HG03521 (cell line): ENCODE measurements around the gene NFYB.
"Not testable (repeated sequence)": the region's sequence is repeated elsewhere in the genome, so short reads cannot be mapped to it uniquely, and the experiment has no call there.

ENCODE experiments used
- ATAC-seq: cut with Tn5 transposase; IDR thresholded peaks from one replicate; pipeline ENCODE4 v1.9.1; 2021; ENCODE audit warnings: mild to moderate bottlenecking, moderate library complexity; ENCODE audit not compliant: unreplicated experiment

NFYB gene

DNA sequence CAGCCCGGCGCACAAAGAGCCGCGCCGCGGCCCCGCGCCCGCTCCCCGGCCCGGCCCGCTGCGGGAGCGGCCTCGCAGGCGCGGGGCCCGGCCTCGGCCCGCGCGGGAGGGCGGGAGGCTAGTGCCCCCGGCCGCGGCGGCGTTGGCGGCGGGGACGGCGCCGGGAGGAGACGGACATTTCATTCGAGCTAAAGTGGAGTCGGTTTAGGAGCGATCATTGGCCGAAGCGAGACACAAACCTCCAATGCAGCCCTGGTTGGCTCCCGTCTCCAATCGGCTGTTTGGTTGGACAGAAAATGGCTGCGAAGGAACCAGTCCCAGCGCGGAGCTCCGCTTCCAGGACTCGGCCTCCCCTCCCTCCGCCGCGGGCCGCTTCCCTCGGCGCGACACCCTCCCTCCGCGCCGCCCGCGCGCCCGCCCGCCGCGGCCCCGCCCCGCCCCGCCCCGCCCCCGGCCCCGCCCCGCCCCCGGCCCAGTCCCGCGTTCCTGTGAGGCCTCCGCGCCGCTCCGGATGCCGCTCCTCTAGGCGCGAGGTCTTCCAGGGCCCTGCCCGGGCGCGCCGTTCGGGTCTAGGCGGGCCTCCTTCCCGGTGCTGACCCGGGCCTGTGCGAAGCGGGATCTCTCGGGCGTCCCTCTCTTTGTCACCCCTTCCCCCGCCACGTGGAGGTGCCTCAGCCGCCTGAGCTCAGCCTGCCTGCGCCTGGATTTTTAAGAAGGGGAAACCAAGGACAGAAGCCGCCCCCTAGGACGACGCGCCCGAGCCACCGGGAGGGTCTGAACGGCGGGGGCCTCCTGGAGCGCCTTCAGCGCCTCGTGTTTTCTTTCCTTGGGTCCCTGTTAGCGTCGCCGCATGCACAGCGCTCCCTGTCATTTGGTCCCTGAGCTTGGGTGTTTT, at the start of gene NFYB:
NFYB (minus strand) TSS at position 309 of the 895 bp plus-strand sequence. CDS start 2,757 bp downstream, outside the sequence.
- peak; percentile 93 for ATAC-seq

- ATAC-seq = no peak
Observed at GRCh38 chr12:104187446-104188155, 49.6 kb upstream of the NFYB start.

- ATAC-seq = no peak
Observed at GRCh38 chr12:104183443-104183842, 45.4 kb upstream of the NFYB start.

- ATAC-seq = no peak
Observed at GRCh38 chr12:104182621-104183378, 44.8 kb upstream of the NFYB start.

GRCh38 chr12:104182144-104182543, 44.1 kb upstream of the NFYB start:
- no peak for ATAC-seq

DNA sequence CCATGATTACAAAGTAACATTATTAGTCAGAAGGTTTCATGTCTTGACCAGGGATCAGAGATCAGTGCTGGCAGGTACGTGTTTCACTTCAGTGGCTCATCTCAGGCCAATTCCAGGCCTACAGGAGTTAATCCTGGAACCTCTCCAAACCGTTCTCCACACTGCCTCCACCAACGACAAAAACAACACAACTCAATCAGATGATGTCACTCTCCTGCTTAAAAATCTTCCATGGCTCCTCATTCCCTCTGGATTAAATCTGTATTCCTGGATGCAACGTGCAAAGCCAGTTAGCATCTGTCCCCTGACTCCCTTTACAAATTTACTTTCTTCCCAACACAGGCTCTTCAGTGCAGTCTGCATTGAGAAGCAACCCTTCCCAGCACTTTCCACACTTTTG, 43.3 kb upstream of the NFYB start:
- ATAC-seq = no peak

- no peak for ATAC-seq
Observed at GRCh38 chr12:104180374-104180773, 42.4 kb upstream of the NFYB start.

DNA sequence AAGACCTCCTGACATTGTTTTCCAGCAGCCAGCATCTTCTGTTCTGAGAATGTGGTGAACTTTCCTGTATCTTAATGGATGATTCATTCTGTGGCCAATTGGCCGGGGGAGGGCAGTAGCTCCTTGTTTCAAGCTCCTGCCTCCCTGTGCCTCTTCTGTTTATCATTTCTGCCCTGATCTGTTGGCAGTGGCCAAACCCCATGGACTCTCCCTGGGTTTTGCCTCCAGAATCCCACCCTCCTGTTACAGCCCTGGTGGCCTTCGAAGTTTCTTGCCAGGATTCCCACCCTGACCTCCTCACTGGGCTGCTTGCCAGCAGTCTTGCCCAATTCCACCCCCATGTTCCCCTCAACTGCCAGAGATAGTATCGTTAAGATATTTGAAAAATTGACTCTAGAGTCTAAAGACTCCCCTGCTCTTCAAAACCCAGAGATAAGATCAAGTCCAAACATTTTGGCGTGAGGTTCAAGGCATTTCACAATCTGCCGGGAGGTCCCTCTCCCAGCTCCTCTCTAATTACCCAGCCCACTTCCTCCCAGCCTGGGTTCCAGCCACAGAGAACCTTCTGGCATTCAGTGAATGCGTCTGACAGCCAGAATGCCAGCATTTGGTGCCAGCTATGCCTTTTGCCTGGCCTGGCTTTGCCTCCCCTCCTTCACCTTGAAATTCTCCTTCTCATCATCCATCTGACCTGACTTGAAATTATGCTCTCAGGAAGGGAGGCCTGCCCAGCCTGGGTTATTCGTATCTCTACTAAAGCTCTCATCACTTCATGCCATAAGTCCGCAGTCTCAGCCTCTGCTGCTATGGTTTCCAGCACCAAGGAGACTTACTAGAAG, 39.9 kb upstream of the NFYB start:
- no peak for ATAC-seq

DNA sequence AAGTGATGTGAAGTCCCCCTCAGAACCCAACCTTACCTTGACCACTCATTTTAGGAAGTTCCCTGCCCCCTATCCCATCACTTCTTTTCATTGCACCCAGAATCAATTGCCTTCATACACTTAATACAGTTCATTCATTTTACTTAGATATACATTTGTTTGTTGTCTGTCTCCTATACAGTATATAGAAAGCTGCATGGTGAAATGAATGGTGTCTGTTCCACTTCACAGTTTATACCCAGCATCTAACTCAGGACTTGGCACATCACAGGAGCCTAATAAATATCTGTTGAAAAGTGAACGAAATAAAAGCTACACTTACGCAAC, 39.3 kb upstream of the NFYB start:
- ATAC-seq = no peak

DNA sequence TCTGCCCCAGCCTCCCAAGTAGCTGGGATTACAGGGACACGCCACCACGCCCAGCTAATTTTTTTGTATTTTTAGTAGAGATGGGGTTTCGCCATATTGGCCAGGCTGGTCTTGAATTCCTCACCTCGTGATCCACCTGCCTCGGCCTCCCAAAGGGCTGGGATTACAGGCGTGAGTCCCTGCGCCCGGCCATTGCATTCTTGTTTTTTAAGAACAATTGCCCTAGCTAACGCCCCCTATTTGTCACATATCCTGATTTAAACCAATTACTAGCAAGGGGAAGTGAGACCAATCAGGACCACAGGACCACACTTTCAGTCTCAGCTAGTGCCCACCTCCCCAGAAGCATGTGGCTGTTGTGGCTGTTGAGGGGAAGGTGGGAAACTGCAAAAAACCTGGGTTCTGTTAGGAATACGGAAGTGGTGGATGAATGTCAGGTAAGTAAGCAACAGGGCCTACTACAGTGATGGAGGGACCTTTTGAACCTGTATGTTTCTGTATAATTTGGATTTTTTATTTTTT, 37.8 kb upstream of the NFYB start:
- ATAC-seq = no peak

- ATAC-seq = not testable (repeated sequence)
Observed at GRCh38 chr12:104173804-104174203, 35.8 kb upstream of the NFYB start.

GRCh38 chr12:104172570-104172947, 34.5 kb upstream of the NFYB start:
- ATAC-seq = no peak

DNA sequence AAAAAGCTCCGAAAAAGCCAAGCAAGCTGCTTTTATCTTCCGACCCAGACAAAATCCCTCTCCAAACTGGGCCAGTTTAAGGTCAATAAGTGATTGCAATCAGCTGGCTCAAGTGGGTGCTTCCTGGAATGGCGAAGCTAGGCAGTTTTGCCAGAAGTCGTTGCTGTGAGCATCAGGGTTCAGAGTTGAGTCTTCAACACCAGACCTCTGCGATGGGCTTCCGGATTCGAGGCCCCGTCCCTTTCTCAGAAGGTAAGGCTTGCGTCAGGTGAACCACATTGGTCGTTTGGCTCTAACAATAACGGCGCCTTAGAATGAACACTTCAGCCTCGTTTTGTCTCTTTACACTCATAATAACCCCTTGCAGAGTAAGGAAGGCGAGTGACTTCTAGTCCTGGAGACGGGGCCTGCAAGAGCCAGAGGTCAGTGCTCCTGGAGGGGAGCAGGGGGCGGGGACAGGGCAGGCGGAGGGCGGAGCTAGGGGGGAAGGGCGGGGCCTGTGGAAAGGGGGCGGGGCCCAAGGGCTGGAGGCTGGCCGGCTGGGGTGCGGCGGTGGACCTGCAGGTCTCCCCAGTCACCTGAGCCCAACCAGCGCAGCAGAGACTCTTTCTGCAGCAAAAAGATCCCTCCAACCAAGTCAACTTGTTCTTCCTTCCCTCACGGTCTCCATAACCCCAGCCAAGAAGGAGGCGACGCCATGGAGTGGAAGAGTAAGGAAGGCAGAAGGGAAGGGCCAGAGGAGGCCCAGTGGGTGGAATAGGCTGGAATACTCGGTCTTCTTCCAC, 34.0 kb upstream of the NFYB start:
- ATAC-seq = no peak

- ATAC-seq = no peak
Observed at GRCh38 chr12:104168596-104168995, 30.6 kb upstream of the NFYB start.

- no peak for ATAC-seq
Observed at GRCh38 chr12:104167519-104168458, 29.8 kb upstream of the NFYB start.

DNA sequence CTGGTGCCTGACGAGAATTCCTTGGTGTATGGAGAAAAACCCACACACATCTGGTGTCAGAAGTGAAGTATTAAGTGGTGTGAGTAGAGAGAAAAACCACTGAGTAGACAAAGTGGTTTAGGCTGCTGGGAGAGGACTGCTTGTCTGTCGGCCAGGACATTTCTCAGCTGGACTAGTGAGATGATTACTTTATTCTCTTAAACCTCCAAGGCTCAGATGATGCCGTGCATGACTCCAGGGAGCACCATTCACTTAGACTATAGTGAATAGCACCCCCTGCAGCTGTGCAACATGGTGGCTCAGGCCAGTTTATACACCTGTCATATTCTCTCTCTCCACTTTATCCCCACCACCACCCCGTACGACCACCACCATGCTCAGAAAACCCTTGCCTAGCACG, 28.5 kb upstream of the NFYB start:
- ATAC-seq = no peak

DNA sequence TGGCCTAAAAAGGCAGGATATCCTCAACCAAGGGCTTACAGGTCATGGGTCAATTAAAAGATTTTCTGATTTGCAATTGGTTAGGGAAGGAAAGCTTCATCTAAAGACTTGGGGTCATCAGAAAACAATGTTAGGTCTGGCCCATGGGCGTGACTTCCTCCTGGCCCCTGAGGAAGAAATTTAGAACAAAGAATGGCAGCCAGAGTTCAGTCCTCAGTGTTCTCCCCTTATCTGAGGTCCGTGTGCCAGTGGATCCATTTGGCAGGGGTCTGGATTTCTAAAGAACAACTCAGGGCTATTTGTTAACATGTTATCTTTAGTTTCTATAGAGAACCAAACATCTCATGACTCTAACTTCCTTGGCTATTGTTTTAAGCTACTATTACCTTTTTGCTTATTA, 27.8 kb upstream of the NFYB start:
- ATAC-seq = no peak

DNA sequence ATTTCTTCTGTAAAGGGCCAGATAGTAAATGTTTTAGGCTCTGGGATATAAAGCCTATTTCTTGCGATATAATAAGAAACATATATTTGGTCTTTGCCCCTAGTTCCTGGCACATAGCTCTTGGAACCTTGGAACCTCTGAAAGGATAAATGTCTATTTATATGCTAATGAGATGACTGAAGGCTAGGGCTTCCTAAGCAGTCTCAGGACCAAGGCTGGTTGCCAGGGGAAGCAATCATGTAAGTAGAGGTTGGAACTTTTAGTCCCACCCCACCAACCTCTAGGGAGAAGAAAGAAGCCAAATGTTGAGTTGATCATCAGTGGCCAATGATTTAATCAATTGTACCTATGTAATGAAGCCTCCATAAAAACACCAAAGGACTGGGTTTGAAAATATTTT, 26.6 kb upstream of the NFYB start:
- ATAC-seq = no peak

DNA sequence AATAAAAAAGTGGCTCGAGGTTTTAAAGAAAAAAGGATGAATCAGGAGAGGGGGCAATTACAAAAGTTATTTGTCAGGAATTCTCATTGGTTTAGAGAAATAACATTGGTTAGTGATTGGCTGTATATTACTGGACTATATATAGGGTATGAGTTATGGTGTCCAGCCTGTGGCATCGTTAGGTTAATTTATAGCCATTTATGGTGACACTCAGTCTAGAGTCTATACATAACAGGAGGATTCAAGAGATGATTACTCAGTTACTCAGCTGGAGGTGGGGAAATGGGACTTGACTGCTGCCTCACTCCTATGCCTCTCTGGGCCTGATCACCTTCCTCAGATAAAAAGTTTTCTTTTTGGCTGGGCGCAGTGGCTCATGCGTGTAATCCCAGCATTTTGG, 25.6 kb upstream of the NFYB start:
- no peak for ATAC-seq
